HG03565 (cell line): ENCODE measurements around the gene FBN3.
"Not testable (repeated sequence)": the region's sequence is repeated elsewhere in the genome, so short reads cannot be mapped to it uniquely, and the experiment has no call there.

ENCODE experiments used
- ATAC-seq: cut with Tn5 transposase; IDR thresholded peaks from one replicate; pipeline ENCODE4 v1.9.1; 2021; ENCODE audit warnings: mild to moderate bottlenecking, moderate library complexity; ENCODE audit not compliant: unreplicated experiment

Gene FBN3

DNA sequence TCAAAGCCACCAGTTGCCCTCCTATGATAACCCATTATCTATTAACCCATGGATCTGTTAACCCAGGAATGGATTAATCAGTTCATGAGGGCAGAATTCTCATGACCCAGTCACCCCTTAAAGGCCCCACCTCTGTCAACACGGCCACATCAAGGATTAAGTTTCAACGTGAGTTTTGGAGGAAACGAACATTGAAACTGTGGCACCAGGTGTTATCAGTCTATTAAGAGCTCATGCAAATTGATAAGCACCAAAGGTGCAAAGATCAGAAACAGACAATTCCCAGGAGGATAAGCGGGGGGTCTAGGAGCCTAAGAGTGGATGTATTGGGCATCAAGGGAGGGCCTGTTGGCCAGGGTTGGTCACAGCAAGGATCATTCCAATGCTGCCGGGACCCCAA is 124.1 kb downstream of the FBN3 start:
- ATAC-seq: no peak

DNA sequence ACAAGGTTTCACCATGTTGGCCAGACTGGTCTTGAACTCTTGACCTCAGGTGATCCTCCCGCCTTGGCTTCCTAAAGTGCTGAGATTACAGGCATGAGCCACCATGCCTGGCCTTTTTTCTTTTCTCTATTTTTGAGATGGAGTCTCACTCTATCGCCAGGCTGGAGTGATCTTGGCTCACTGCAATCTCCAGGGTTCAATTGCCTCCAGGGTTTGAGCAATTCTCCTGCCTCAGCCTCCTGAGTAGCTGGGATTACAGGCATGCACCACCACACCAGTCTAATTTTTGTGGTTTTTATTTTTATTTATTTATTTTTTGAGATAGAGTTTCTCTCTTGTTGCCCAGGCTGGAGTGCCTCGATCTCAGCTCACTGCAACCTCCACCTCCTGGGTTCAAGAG is 125.1 kb downstream of the FBN3 start:
- ATAC-seq: not testable (repeated sequence)

DNA sequence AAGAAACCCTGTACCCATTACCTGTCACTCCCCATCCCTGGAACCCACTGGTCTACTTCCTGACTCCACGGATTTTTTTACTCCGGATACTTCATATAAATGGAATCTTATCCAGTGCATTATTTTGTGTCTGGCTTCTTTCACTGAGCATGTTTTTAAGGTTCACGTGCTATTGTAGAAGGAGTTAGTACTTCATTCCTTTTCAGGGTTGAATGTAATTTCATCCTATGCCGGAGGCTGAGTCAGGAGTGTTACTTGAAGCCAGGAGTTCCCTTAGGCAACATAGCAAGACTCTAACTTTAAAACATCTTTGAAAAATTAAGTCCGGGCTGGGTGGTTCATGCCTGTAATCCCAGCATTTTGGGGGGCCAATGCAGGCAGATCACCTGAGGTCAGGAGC is 126.0 kb downstream of the FBN3 start:
- no peak for ATAC-seq

DNA sequence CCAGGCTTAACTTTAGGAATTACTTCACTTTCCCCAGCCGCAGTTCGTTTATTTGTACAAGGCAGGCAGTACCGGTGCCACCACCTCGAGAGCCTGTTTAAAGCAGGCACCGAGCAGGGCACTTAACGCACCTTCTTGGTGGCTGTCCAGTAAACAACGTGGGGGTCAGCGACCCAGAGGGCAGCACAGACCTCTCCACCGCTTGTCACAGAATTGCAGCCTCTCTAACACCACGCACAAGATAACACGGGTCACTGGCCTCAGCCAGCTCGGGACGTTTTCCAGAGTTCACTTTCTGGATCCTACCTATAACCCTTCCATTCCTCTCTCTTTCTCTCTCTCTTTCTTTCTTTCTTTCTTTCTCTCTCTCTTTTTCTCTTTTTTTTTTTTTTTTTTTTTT is 127.1 kb downstream of the FBN3 start:
- ATAC-seq: no peak

DNA sequence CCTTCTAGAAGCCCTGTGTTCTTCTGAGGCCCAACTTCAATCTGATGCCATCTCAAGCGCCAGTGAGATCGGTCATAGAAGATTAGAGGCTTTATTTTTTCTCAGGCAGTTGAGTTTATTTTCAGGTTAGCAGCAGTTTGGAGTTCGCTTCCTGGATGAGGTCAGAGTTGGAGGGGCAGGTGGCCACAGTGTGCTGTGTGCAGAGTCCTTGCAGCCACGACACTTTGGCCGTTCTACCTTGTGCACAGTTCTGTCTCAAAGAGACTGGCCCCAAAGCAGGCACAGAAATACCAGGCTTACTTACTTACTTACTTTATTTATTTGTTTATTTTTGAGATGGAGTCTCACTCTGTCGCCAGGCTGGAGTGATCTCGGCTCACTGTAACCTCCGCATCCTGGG is 128.0 kb downstream of the FBN3 start:
- no peak for ATAC-seq

DNA sequence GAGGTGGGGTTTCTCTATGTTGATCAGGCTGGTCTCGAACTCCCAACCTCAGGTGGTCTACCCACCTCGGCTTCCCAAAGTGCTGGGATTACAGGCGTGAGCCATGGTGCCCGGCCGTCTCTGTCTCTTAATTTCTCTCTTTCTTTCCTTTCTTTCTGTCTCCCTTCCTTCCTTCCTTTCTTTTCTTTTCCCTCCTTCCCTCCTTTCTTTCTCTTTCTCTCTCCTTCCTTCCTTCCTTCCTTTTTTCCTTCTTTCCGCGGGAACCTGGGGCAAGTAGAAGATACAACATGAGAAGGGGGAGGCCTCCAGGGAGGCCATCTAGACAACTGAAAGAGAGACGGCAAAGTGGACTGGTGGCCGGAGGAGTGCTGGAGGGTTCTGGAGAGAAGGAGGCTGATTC is 128.7 kb downstream of the FBN3 start:
- ATAC-seq: no peak

DNA sequence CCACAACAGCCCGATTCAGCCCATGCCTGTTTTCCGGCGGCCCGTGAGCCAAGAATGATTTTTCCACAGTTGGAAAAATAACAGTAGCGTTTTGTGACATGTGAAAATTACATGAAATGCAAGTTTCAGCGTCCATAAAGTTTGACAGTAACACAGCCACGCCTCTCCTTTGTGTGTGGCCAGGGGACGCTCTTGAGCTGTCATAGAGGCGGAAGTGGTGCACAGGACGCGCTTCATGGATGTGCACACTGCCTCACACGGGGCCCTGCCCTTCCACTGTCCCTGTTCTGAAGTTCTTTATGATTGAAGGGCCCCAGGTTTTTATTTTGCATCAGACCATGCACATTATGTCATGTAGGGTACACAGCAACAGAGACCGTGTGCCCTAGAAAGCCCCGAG is 131.6 kb downstream of the FBN3 start:
- no peak for ATAC-seq
